ENCODE results near the gene PDCL3. TPM values are rescaled to one million over a fixed set of nuclear protein-coding genes. Genes with fewer than 3 reads are reported as not detected.

Gene PDCL3
- total RNA-seq, 2 experiments from 2014 or later, result 34.2 to 38.9 TPM

GRCh38 chr2:100539221-100539620, 23.6 kb upstream of the PDCL3 start:
- H3K36me3 Mint-ChIP-seq (ENCODE audit: low read depth), result no peaks in the 10 kb centered on the region
- POLR2A ChIA-PET, result no interaction called here
- CTCF ChIA-PET, result interaction anchor here (0.6 to 1.6 kb wide), 3 partner anchors 10 to 1184 kb away, joined by 3 to 8 read pairs (median 5); no protein-coding TSS in a partner anchor

GRCh38 chr2:100541404-100541803, 21.4 kb upstream of the PDCL3 start:
- CTCF ChIA-PET, result interaction anchor here (0.9 kb wide), 1 partner anchor 14 kb away, joined by 3 read pairs; no protein-coding TSS in a partner anchor
- Mint-ChIP-seq H3K36me3 (ENCODE audit: low read depth) (no peaks in the 10 kb centered on the region), H3K4me3 (no peak overlapping the region), H3K27ac (no peak overlapping the region), H3K4me1 (peaks cover 5% of the 10 kb centered on the region), H3K27me3 (peaks cover 5% of the 10 kb centered on the region), H3K9me3 (no peaks in the 10 kb centered on the region)
- POLR2A ChIA-PET, result no interaction called here
- DNase-seq, result no peak

More at GRCh38 chr2:100539221-100539620, 23.6 kb upstream of the PDCL3 start:
- no peak for DNase-seq
- H3K27ac Mint-ChIP-seq, result no peak overlapping the region
- peaks cover under 1% of the 10 kb centered on the region for H3K27me3 Mint-ChIP-seq
- H3K4me3 Mint-ChIP-seq, result no peak overlapping the region
- peaks cover 5% of the 10 kb centered on the region for H3K4me1 Mint-ChIP-seq
- no peaks in the 10 kb centered on the region for H3K9me3 Mint-ChIP-seq

- POLR2A ChIA-PET, result no interaction called here
- Mint-ChIP-seq H3K27ac (no peak overlapping the region), H3K4me3 (no peak overlapping the region), H3K9me3 (no peaks in the 10 kb centered on the region), H3K27me3 (peaks cover 8% of the 10 kb centered on the region), H3K36me3 (ENCODE audit: low read depth) (no peaks in the 10 kb centered on the region), H3K4me1 (peaks cover 5% of the 10 kb centered on the region)
- no peak for DNase-seq
- CTCF ChIA-PET, result interaction anchor here (0.9 kb wide), 1 partner anchor 10 kb away, joined by 3 read pairs; no protein-coding TSS in a partner anchor
These were observed 20.4 kb upstream of the PDCL3 start for GRCh38 chr2:100542418-100542817.

- POLR2A ChIA-PET, result no interaction called here
- H3K27ac Mint-ChIP-seq, result no peak overlapping the region
- no peak overlapping the region for H3K4me3 Mint-ChIP-seq
- CTCF ChIA-PET, result no interaction called here
- H3K9me3 Mint-ChIP-seq, result no peaks in the 10 kb centered on the region
- H3K4me1 Mint-ChIP-seq, result peaks cover 5% of the 10 kb centered on the region
- no peaks in the 10 kb centered on the region for H3K36me3 Mint-ChIP-seq (ENCODE audit: low read depth)
- DNase-seq, result no peak
- H3K27me3 Mint-ChIP-seq, result peaks cover 8% of the 10 kb centered on the region
These were observed 17.7 kb upstream of the PDCL3 start for GRCh38 chr2:100544911-100545596.

GRCh38 chr2:100546469-100546868, 16.3 kb upstream of the PDCL3 start:
- H3K4me3 Mint-ChIP-seq, result no peak overlapping the region
- H3K27ac Mint-ChIP-seq, result no peak overlapping the region
- no peaks in the 10 kb centered on the region for H3K9me3 Mint-ChIP-seq
- peaks cover 2% of the 10 kb centered on the region for H3K4me1 Mint-ChIP-seq
- peaks cover 8% of the 10 kb centered on the region for H3K27me3 Mint-ChIP-seq
- POLR2A ChIA-PET, result no interaction called here
- no peaks in the 10 kb centered on the region for H3K36me3 Mint-ChIP-seq (ENCODE audit: low read depth)
- no peak for DNase-seq
- CTCF ChIA-PET, result no interaction called here

- H3K27ac Mint-ChIP-seq, result no peak overlapping the region
- no peak overlapping the region for H3K4me3 Mint-ChIP-seq
- CTCF ChIA-PET, result interaction anchor here (0.5 to 1.5 kb wide), 2 partner anchors 9 to 11 kb away, joined by 3 to 5 read pairs; no protein-coding TSS in a partner anchor
- DNase-seq, result no peak
- POLR2A ChIA-PET, result no interaction called here
- H3K36me3 Mint-ChIP-seq (ENCODE audit: low read depth), result no peaks in the 10 kb centered on the region
- H3K27me3 Mint-ChIP-seq, result peaks cover 8% of the 10 kb centered on the region
- H3K4me1 Mint-ChIP-seq, result peaks cover 2% of the 10 kb centered on the region
- peaks cover 3% of the 10 kb centered on the region for H3K9me3 Mint-ChIP-seq
These were observed 14.0 kb upstream of the PDCL3 start for GRCh38 chr2:100548771-100549170.

- POLR2A ChIA-PET, result no interaction called here
- peaks cover 11% of the 10 kb centered on the region for H3K9me3 Mint-ChIP-seq
- CTCF ChIA-PET, result interaction anchor here (1.1 kb wide), 1 partner anchor 9 kb away, joined by 3 read pairs; no protein-coding TSS in a partner anchor
These were observed 11.5 kb upstream of the PDCL3 start for GRCh38 chr2:100551303-100551702.

GRCh38 chr2:100554798-100555407, 7.9 kb upstream of the PDCL3 start:
- peak overlapping the region; percentile 37 for H3K4me3 Mint-ChIP-seq
- H3K27ac Mint-ChIP-seq, result peak overlapping the region; percentile 76
- DNase-seq, result peak; percentile 54
- peaks cover 11% of the 10 kb centered on the region for H3K9me3 Mint-ChIP-seq
- H3K36me3 Mint-ChIP-seq (ENCODE audit: low read depth), result peaks cover 9% of the 10 kb centered on the region
- no peaks in the 10 kb centered on the region for H3K27me3 Mint-ChIP-seq
- ChIA-PET CTCF (no interaction called here), POLR2A (no interaction called here)
- H3K4me1 Mint-ChIP-seq, result peaks cover 27% of the 10 kb centered on the region

More at GRCh38 chr2:100551303-100551702, 11.5 kb upstream of the PDCL3 start:
- H3K4me1 Mint-ChIP-seq, result peaks cover 19% of the 10 kb centered on the region
- H3K27me3 Mint-ChIP-seq, result peaks cover 3% of the 10 kb centered on the region
- no peak overlapping the region for H3K27ac Mint-ChIP-seq
- H3K4me3 Mint-ChIP-seq, result no peak overlapping the region
- peaks cover 7% of the 10 kb centered on the region for H3K36me3 Mint-ChIP-seq (ENCODE audit: low read depth)
- DNase-seq, result no peak

GRCh38 chr2:100556746-100557145, 6.0 kb upstream of the PDCL3 start:
- no peak overlapping the region for H3K27ac Mint-ChIP-seq
- H3K36me3 Mint-ChIP-seq (ENCODE audit: low read depth), result peaks cover 9% of the 10 kb centered on the region
- POLR2A ChIA-PET, result no interaction called here
- H3K9me3 Mint-ChIP-seq, result peaks cover 11% of the 10 kb centered on the region
- no peak overlapping the region for H3K4me3 Mint-ChIP-seq
- DNase-seq, result no peak
- H3K27me3 Mint-ChIP-seq, result no peaks in the 10 kb centered on the region
- peaks cover 43% of the 10 kb centered on the region for H3K4me1 Mint-ChIP-seq
- CTCF ChIA-PET, result interaction anchor here (1.0 to 1.4 kb wide), 4 partner anchors 11 to 452 kb away, joined by 3 read pairs; no protein-coding TSS in a partner anchor

GRCh38 chr2:100560216-100560830, 2.5 kb upstream of the PDCL3 start:
- CTCF ChIA-PET, result interaction anchor here (0.6 to 0.8 kb wide), 2 partner anchors 11 to 658 kb away, joined by 3 read pairs; no protein-coding TSS in a partner anchor
- DNase-seq, result no peak

GRCh38 chr2:100561191-100561590, 1.6 kb upstream of the PDCL3 start:
- ChIA-PET POLR2A (no interaction called here), CTCF (interaction anchor here (0.8 kb wide), 1 partner anchor 657 kb away, joined by 3 read pairs; no protein-coding TSS in a partner anchor)
- H3K27me3 Mint-ChIP-seq, result no peaks in the 10 kb centered on the region
- H3K4me3 Mint-ChIP-seq, result peak overlapping the region; percentile 81
- H3K27ac Mint-ChIP-seq, result peak overlapping the region; percentile 99
- H3K9me3 Mint-ChIP-seq, result no peaks in the 10 kb centered on the region
- peaks cover 11% of the 10 kb centered on the region for H3K36me3 Mint-ChIP-seq (ENCODE audit: low read depth)
- no peak for DNase-seq
- H3K4me1 Mint-ChIP-seq, result peaks cover 51% of the 10 kb centered on the region

More at GRCh38 chr2:100560216-100560830, 2.5 kb upstream of the PDCL3 start:
- Mint-ChIP-seq H3K27ac (peak overlapping the region; percentile 99), H3K4me1 (peaks cover 48% of the 10 kb centered on the region), H3K27me3 (no peaks in the 10 kb centered on the region), H3K4me3 (no peak overlapping the region), H3K9me3 (no peaks in the 10 kb centered on the region), H3K36me3 (ENCODE audit: low read depth) (peaks cover 5% of the 10 kb centered on the region)
- POLR2A ChIA-PET, result no interaction called here

GRCh38 chr2:100563407-100564247, 834 bp downstream of the PDCL3 start:
- DNase-seq, result no peak
- peaks cover 55% of the 10 kb centered on the region for H3K4me1 Mint-ChIP-seq
- H3K9me3 Mint-ChIP-seq, result no peaks in the 10 kb centered on the region
- H3K27ac Mint-ChIP-seq, result peak overlapping the region; percentile 91
- peak overlapping the region; percentile 81 for H3K4me3 Mint-ChIP-seq
- POLR2A ChIA-PET, result interaction anchor here (0.5 to 1.4 kb wide), 4 partner anchors 11 to 438 kb away, joined by 3 to 4 read pairs (median 3); partner anchors contain the start of gene RPL31
- H3K27me3 Mint-ChIP-seq, result no peaks in the 10 kb centered on the region
- CTCF ChIA-PET, result interaction anchor here (0.6 to 2.9 kb wide), 8 partner anchors 9 to 166 kb away, joined by 3 to 13 read pairs (median 3); no protein-coding TSS in a partner anchor
- peaks cover 27% of the 10 kb centered on the region for H3K36me3 Mint-ChIP-seq (ENCODE audit: low read depth)
